Duodenal mucosa (tissue), 2 donors: ENCODE data around the gene ZNF668.
A peak's percentile ranks its signal among the peaks of the same experiment; 100 is the strongest.

Source experiments
- H3K27ac ChIP-seq: one replicate; pipeline ENCODE4 v1.7.0; 2013; ENCODE audit warnings: low read depth, low read length
- H3K27me3 ChIP-seq, 2 donors: one replicate each; pipeline ENCODE4 v1.7.0; 2013; ENCODE audit warnings: low read length in 2 of 2, control low read depth in 1 of 2; ENCODE audit not compliant: insufficient read depth in 2 of 2, control insufficient read depth in 1 of 2
- H3K36me3 ChIP-seq, 2 donors: one replicate each; pipeline ENCODE4 v1.7.0; 2013; ENCODE audit warnings: low read length in 2 of 2, control low read depth in 1 of 2; ENCODE audit not compliant: insufficient read depth in 2 of 2, control insufficient read depth in 1 of 2
- H3K4me1 ChIP-seq, 2 donors: one replicate each; pipeline ENCODE4 v1.7.0; 2013; ENCODE audit warnings: low read length in 2 of 2, control low read depth in 1 of 2; ENCODE audit not compliant: insufficient read depth in 2 of 2, control insufficient read depth in 1 of 2
- H3K4me3 ChIP-seq, 2 donors: one replicate each; pipeline ENCODE4 v1.7.0; 2013; ENCODE audit warnings: low read length in 2 of 2, low read depth in 1 of 2
- H3K9ac ChIP-seq, 2 donors: one replicate each; pipeline ENCODE4 v1.7.0; 2013; ENCODE audit warnings: low read length in 2 of 2, low read depth in 1 of 2
- H3K9me3 ChIP-seq, 2 donors: one replicate each; pipeline ENCODE4 v1.7.0; 2013; ENCODE audit warnings: low read length in 2 of 2, control low read depth in 1 of 2; ENCODE audit not compliant: control insufficient read depth in 1 of 2

The ZNF668 gene

GRCh38 chr16:31073970-31074813 is at the start of gene ZNF668, which contains the start of gene ZNF646:
TSS of gene ZNF668 (minus strand) at chr16:31074240. CDS start at chr16:31064459, 9,781 bp downstream.
TSS of gene ZNF646 (plus strand) at chr16:31074422. CDS start at chr16:31076325, 1,903 bp downstream.
- peak within 1 kb of the TSS; percentile 92 to 95 for H3K9ac ChIP-seq
- peak within 1 kb of the TSS; percentile 100 for H3K4me3 ChIP-seq
- peak within 1 kb of the TSS; percentile 85 for H3K27ac ChIP-seq
- H3K9me3 ChIP-seq: no peaks in the 10 kb centered on the region
- no peaks in the 10 kb centered on the region for H3K27me3 ChIP-seq
- H3K4me1 ChIP-seq: peaks cover 18 to 24% of the 10 kb centered on the region in 2 donors
- H3K36me3 ChIP-seq: peaks cover 30 to 32% of the 10 kb centered on the region in 2 donors

GRCh38 chr16:31120129-31120528 is 46.1 kb upstream of the ZNF668 start:
- H3K27ac ChIP-seq: no peak overlapping the region
- no peaks in the 10 kb centered on the region for H3K9me3 ChIP-seq
- peaks cover 10 to 38% of the 10 kb centered on the region in 2 donors for H3K36me3 ChIP-seq
- H3K4me1 ChIP-seq: peaks cover 10 to 11% of the 10 kb centered on the region in 2 donors
- H3K27me3 ChIP-seq: no peaks in the 10 kb centered on the region
- H3K4me3 ChIP-seq: no peak overlapping the region
- H3K9ac ChIP-seq: no peak overlapping the region

- H3K9me3 ChIP-seq: no peaks in the 10 kb centered on the region
- peaks cover 17 to 21% of the 10 kb centered on the region in 2 donors for H3K4me1 ChIP-seq
- H3K36me3 ChIP-seq: peaks cover 10 to 28% of the 10 kb centered on the region in 2 donors
- H3K9ac ChIP-seq: peak overlapping the region; percentile 80 to 95
- H3K27me3 ChIP-seq: no peaks in the 10 kb centered on the region
- H3K4me3 ChIP-seq: peak overlapping the region; percentile 77 to 91
- peak overlapping the region; percentile 87 for H3K27ac ChIP-seq
Measured at GRCh38 chr16:31118223-31119155, 44.4 kb upstream of the ZNF668 start.

- H3K27me3 ChIP-seq: no peaks in the 10 kb centered on the region
- H3K36me3 ChIP-seq: peaks cover 16 to 34% of the 10 kb centered on the region in 2 donors
- H3K9ac ChIP-seq: peak within 1 kb of the TSS; percentile 80 to 95
- peak within 1 kb of the TSS; percentile 97 for H3K27ac ChIP-seq
- H3K9me3 ChIP-seq: no peaks in the 10 kb centered on the region
- peak within 1 kb of the TSS; percentile 77 to 91 for H3K4me3 ChIP-seq
- H3K4me1 ChIP-seq: peaks cover 25 to 30% of the 10 kb centered on the region in 2 donors
Measured at GRCh38 chr16:31117384-31118222, 43.6 kb upstream of the ZNF668 start, which contains the start of gene KAT8. TSS of gene KAT8 (plus strand) at chr16:31117664. CDS start at chr16:31117682, 18 bp downstream.

- H3K4me3 ChIP-seq: no peak overlapping the region
- H3K4me1 ChIP-seq: peaks cover 27 to 31% of the 10 kb centered on the region in 2 donors
- no peaks in the 10 kb centered on the region for H3K27me3 ChIP-seq
- H3K36me3 ChIP-seq: peaks cover 32 to 36% of the 10 kb centered on the region in 2 donors
- no peak overlapping the region for H3K27ac ChIP-seq
- H3K9me3 ChIP-seq: no peaks in the 10 kb centered on the region
- H3K9ac ChIP-seq: no peak overlapping the region
Measured at GRCh38 chr16:31114468-31114867, 40.4 kb upstream of the ZNF668 start.

- Histone ChIP-seq H3K4me1 (peaks cover 29 to 31% of the 10 kb centered on the region in 2 donors), H3K27ac (no peak overlapping the region), H3K36me3 (peaks cover 33 to 36% of the 10 kb centered on the region in 2 donors), H3K9ac (no peak overlapping the region), H3K27me3 (no peaks in the 10 kb centered on the region), H3K4me3 (no peak overlapping the region), H3K9me3 (no peaks in the 10 kb centered on the region)
Measured at GRCh38 chr16:31113121-31114120, 39.4 kb upstream of the ZNF668 start.

GRCh38 chr16:31112711-31113110 is 38.7 kb upstream of the ZNF668 start:
- Histone ChIP-seq H3K9ac (no peak overlapping the region), H3K4me1 (peaks cover 30 to 31% of the 10 kb centered on the region in 2 donors), H3K27ac (no peak overlapping the region), H3K4me3 (no peak overlapping the region), H3K27me3 (no peaks in the 10 kb centered on the region), H3K9me3 (no peaks in the 10 kb centered on the region), H3K36me3 (peaks cover 33 to 36% of the 10 kb centered on the region in 2 donors)

GRCh38 chr16:31111881-31112466 is 37.9 kb upstream of the ZNF668 start:
- no peak overlapping the region for H3K9ac ChIP-seq
- H3K9me3 ChIP-seq: no peaks in the 10 kb centered on the region
- H3K27ac ChIP-seq: no peak overlapping the region
- peaks cover 33 to 36% of the 10 kb centered on the region in 2 donors for H3K36me3 ChIP-seq
- H3K4me1 ChIP-seq: peaks cover 31 to 32% of the 10 kb centered on the region in 2 donors
- no peaks in the 10 kb centered on the region for H3K27me3 ChIP-seq
- no peak overlapping the region for H3K4me3 ChIP-seq
